Mesodermal cell (in vitro differentiated cells): ENCODE measurements around the gene SLC25A23.

ENCODE experiments used
- H3K27ac ChIP-seq: 2 replicates; pipeline ENCODE4 v1.7.0; 2013; ENCODE audit warnings: mild to moderate bottlenecking, low read depth, low read length, moderate library complexity; ENCODE audit not compliant: severe bottlenecking
- H3K36me3 ChIP-seq: 2 replicates; pipeline ENCODE4 v1.7.1; 2013; ENCODE audit warnings: mild to moderate bottlenecking, low read length, moderate library complexity; ENCODE audit not compliant: control insufficient read depth, insufficient read depth
- H3K4me1 ChIP-seq: one replicate; pipeline ENCODE4 v1.7.1; 2013; ENCODE audit warnings: mild to moderate bottlenecking, low read length; ENCODE audit not compliant: insufficient read depth, control insufficient read depth, poor library complexity, severe bottlenecking
- H3K4me3 ChIP-seq: 2 replicates; pipeline ENCODE4 v1.7.0; 2013; ENCODE audit warnings: low read length, control low read depth, mild to moderate bottlenecking; ENCODE audit not compliant: insufficient read depth, poor library complexity, severe bottlenecking; ENCODE audit errors: extremely low read depth
- H3K9me3 ChIP-seq: 2 replicates; pipeline ENCODE4 v1.7.1; 2013; ENCODE audit warnings: mild to moderate bottlenecking, low read length, moderate library complexity; ENCODE audit not compliant: control insufficient read depth
- WGBS, 2 experiments: methylation state at CpG; one replicate each; pipeline ENCODE4 v1.1.5; 2013; ENCODE audit warnings: missing lambda C conversion rate in 2 of 2; ENCODE audit not compliant: insufficient coverage in 2 of 2; 5-methylcytosine and 5-hydroxymethylcytosine counted together

The SLC25A23 gene

DNA sequence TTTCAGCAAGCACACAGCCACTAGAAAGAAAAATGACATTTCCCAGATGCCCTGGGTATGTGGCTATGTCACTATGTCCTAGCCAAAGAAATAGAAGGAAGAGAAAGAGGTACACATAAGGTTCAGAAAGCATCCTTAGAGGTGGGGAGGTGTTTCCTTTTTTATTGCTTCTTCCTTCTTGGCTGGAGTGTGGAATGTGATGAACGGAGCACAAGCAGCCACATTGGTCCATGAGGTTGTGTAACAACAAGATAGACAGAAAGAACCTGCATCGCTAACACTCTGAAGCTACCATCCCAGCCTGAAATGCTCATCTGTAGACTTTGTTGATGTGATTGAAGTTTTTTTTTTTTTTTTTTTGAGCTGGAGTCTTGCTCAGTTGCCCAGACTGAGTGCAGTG is 6.7 kb downstream of the SLC25A23 start:
- WGBS, 2 experiments, result no CpG with 5 or more reads among the region's 2 CpGs

DNA sequence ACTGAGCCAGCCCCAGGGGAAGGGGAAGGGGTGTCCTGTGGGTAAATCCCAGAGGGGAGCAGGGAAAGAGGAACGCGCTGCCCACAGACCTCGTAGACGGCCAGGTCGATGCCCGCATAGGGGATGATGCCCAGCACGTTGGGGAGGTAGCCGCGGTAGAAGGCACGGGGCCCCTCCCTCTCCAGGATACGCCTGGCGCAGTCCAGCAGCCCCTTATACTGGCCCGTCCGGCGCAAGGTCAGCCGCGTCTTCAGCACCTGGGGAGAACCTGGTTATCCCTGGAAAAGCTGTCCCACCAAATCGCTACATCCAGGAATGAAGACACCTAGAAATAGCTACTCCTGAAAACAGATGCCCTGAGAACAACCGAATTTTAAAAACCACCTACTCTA is 7.4 kb downstream of the SLC25A23 start:
- peaks cover 48% of the 10 kb centered on the region for H3K36me3 ChIP-seq
- no peaks in the 10 kb centered on the region for H3K4me1 ChIP-seq
- no peak overlapping the region for H3K27ac ChIP-seq
- peaks cover 20% of the 10 kb centered on the region for H3K9me3 ChIP-seq
- whole genome bisulfite sequencing, 2 experiments, result 96 to 98% methylated on average over 17 to 18 of the region's 19 CpGs
- H3K4me3 ChIP-seq, result no peak overlapping the region

More for the DNA sequence above, 6.7 kb downstream of the SLC25A23 start:
- Histone ChIP-seq H3K4me3 (no peak overlapping the region), H3K4me1 (peaks cover 3% of the 10 kb centered on the region), H3K9me3 (peaks cover 20% of the 10 kb centered on the region), H3K36me3 (peaks cover 48% of the 10 kb centered on the region), H3K27ac (no peak overlapping the region)

DNA sequence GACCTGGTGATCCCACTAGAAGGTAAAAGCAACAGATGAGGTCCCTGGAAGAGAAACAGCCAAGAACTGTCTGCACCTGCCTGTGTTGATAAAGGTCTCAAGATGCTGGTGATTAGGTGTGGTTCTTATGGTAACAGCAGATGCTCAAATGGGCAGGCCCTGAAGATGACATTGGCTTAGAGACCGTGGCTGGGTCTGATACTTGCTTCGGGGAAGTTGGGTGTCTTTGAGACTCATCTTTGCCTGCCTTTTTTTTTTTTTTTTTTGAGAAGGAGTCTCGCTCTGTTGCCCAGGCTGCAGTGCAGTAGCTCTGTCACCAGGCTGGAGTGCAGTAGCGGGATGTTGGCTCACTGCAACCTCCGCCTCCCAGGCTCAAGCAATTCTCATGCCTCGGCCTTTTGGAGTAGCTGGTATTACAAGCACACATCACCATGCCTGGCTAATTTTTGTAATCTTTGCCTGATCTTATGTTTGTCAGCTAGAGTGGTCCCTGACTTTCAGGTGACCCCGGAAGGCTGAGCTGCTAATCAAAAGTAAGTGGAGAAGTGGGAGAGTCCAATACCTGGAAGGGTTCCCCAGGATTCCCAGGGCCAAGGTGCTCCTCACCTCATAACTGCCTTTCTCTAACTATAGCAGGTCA is 7.9 kb downstream of the SLC25A23 start:
- H3K27ac ChIP-seq, result no peak overlapping the region
- no peak overlapping the region for H3K4me3 ChIP-seq
- WGBS, 2 experiments, result 93 to 96% methylated on average over 3 to 4 of the region's 7 CpGs
- H3K9me3 ChIP-seq, result peaks cover 20% of the 10 kb centered on the region
- H3K36me3 ChIP-seq, result peaks cover 50% of the 10 kb centered on the region
- H3K4me1 ChIP-seq, result no peaks in the 10 kb centered on the region

DNA sequence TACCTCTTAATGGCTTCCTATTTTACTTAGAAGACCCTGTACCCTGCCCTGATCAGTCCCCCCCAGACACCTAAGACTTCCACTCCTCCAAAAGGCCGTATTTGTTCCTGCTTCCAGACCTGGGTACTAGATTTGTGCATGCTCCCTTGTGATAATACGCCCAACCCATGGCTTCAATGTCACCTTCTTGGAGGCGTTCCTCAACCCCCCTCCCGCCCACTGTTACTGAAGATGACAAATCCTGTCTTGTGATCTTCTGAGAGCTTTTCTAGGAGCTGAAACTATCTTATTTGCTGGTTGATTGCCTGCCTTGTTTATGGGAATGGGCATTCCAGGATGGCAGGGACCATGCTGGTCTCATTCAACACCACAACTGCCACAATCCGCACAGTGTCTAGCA is 9.4 kb downstream of the SLC25A23 start:
- WGBS, 2 experiments, result 91 to 100% methylated on average over 3 of the region's 5 CpGs
- H3K9me3 ChIP-seq, result peaks cover 17% of the 10 kb centered on the region
- no peak overlapping the region for H3K4me3 ChIP-seq
- H3K27ac ChIP-seq, result no peak overlapping the region
- H3K4me1 ChIP-seq, result no peaks in the 10 kb centered on the region
- H3K36me3 ChIP-seq, result peaks cover 41% of the 10 kb centered on the region

DNA sequence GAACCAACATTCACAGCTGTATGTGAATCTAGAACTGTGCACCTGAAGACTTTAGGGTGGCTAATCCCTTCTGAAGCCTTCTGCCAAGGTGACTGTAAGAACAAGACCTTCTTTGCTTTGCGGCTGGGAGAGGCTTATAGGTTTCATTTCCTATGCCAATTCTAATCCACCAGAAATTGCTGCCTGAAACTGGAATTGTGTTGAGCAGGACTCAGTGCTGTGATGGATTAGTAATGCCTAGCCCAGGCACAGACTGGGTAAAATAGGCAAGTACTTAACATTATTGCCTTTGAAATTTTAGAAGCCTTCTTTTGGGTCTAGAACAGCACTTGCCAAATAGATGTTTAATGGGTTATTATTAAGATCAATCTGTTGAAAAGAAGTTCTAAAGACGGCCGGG is 11.5 kb downstream of the SLC25A23 start:
- Histone ChIP-seq H3K27ac (no peak overlapping the region), H3K4me3 (no peak overlapping the region), H3K9me3 (no peaks in the 10 kb centered on the region), H3K36me3 (peaks cover 20% of the 10 kb centered on the region), H3K4me1 (no peaks in the 10 kb centered on the region)
- WGBS, 2 experiments, result 100% methylated on average over 1 to 2 of the region's 3 CpGs

DNA sequence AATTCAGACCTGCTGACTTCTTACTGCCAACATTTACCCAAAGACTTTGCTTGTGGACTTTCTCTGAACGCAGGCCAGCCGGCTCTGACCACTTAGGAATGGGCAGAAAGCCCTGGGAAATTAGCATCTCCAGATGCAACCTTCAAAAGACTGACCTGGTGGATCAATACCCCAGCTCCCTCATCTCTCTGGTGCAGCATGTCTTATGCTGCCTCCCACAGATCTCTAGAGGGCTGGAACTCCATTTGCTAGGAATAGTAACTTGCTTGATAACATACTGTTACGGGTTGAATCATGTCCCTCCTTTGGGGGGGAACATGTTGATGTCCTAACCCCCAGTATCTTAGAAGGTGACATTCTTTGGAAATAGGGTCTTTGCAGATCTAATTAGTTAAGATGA is 13.1 kb downstream of the SLC25A23 start:
- Histone ChIP-seq H3K27ac (no peak overlapping the region), H3K4me1 (no peaks in the 10 kb centered on the region), H3K36me3 (peaks cover 9% of the 10 kb centered on the region), H3K9me3 (no peaks in the 10 kb centered on the region), H3K4me3 (no peak overlapping the region)
- WGBS, 2 experiments, result 89 to 100% methylated on average over 2 to 3 of the region's 3 CpGs

DNA sequence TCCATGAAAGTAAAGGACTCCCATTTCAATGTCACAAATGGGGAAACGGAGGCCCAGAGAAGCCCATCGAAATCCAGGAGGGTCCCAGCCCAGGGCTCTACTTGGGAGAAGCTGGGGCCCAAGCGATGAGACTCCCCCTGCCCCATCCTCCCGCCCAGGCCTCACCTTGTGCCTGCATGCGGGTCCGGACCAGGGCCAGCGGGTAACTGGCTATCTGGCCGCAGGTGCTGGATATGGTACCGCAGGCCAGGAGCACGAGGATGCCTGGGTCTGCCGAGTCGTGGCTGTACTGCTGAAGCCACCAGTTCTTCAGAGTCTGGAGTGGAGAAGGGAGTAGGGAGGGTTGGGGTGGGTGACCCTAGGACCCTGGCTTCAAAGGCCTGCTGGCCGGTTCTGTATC is 15.6 kb downstream of the SLC25A23 start:
- Histone ChIP-seq H3K27ac (no peak overlapping the region), H3K36me3 (peaks cover 8% of the 10 kb centered on the region), H3K4me3 (no peak overlapping the region), H3K4me1 (no peaks in the 10 kb centered on the region), H3K9me3 (no peaks in the 10 kb centered on the region)
- WGBS, 2 experiments, result 85 to 93% methylated on average over 4 to 12 of the region's 13 CpGs

DNA sequence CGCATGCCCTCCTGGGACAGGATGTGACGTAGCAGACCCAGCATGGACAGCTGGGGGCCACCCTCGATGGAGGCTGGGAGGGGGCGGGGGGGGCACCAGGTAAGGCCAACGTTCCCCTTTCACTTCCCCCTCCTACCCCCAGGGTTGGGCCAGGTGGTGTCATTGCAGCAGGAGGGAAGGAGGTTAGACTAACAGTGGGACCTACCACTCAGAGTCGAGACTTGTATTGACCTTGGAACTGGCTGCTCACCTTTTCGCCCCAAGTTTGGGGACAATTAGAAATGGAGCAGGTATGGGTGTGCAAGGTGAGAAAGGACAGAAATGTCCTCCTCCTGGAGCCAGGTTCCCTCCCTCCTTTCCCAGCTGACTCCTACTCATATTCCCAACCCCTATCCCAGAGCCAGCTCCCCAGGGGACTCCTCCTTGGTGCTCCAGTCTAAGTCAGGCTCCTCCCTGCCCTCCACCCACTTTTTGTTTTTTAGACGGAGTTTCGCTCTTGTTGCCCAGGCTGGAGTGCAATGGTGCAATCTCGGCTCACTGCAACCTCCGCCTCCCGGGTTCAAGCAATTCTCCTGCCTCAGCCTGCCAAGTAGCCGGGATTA is 17.4 kb downstream of the SLC25A23 start:
- H3K36me3 ChIP-seq, result peaks cover 8% of the 10 kb centered on the region
- H3K27ac ChIP-seq, result no peak overlapping the region
- no peaks in the 10 kb centered on the region for H3K9me3 ChIP-seq
- WGBS, 2 experiments, result 89 to 91% methylated on average over 7 to 9 of the region's 13 CpGs
- H3K4me3 ChIP-seq, result no peak overlapping the region
- H3K4me1 ChIP-seq, result no peaks in the 10 kb centered on the region

DNA sequence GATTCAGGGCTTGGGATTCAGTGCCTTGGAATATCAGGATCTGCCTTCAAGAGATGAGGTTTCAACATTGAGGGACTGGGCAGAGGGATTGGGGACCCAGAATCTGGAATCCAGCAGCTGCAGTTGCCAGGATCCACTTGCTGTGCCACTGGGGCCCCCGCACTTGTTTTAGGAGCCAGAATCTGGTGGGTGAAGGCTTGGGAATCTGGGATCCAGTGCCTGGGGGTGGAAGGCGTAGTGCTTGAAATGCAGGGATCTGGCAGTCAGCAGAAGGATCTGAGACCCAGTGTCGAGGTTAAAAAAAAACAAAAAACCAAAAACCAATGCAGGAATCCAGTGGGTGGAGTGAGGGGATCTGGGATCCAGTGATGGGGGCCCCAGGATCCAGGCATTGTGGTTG is 18.7 kb downstream of the SLC25A23 start:
- Histone ChIP-seq H3K4me3 (no peak overlapping the region), H3K36me3 (peaks cover 4% of the 10 kb centered on the region), H3K9me3 (no peaks in the 10 kb centered on the region), H3K4me1 (no peaks in the 10 kb centered on the region), H3K27ac (no peak overlapping the region)
- 75 to 94% methylated on average over 2 of the region's 3 CpGs for WGBS, 2 experiments

DNA sequence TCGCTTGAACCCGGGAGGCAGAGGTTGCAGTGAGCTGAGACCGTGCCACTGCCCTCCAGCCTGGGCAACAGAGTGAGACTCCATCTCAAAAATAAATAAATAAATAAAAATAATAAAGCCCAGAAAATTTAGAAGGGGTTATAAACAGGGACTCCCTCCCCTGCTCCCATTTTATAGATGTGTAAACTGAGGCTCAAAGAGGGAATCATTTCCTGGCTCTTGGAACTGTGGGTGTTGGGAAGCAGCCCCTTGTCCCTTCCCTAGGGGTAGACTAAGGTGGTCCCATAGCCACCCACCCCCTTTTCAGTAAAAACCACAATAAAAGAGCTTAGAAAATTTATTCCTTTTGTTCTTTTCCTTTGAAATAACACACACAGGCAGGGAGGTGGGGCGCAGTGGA is 19.8 kb downstream of the SLC25A23 start:
- Histone ChIP-seq H3K27ac (no peak overlapping the region), H3K36me3 (no peaks in the 10 kb centered on the region), H3K9me3 (no peaks in the 10 kb centered on the region), H3K4me1 (no peaks in the 10 kb centered on the region), H3K4me3 (no peak overlapping the region)
- WGBS, 2 experiments, result no CpG with 5 or more reads among the region's 4 CpGs

DNA sequence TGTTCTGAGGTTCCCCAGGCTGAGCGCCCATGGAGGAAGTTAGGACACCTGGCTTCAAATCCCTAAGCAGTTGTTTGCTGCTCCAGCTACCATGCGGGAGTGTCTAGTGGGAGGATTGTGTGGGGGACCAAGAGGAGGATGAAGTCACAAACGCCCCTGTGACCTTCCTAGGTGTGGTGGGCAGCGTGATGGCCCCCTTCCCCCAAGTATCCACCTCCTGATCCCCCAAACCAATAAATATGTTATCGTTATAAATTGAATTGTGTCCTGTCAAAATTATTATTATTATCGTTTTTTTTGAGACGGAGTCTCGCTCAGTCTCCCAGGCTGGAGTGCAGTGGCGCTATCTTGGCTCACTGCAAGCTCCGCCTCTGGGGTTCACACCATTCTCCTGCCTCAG is 25.9 kb downstream of the SLC25A23 start, which contains the start of gene SLC25A41:
SLC25A41 (minus strand) TSS at position 101 of the 400 bp plus-strand sequence; CDS start at position 31, 70 bp downstream.
- Histone ChIP-seq H3K27ac (no peak within 1 kb of the TSS), H3K4me3 (no peak within 1 kb of the TSS), H3K36me3 (no peaks in the 10 kb centered on the region), H3K9me3 (no peaks in the 10 kb centered on the region), H3K4me1 (no peaks in the 10 kb centered on the region)
- 90 to 97% methylated on average over 4 to 6 of the region's 10 CpGs for WGBS, 2 experiments
